Islet of Langerhans (tissue), 1 donor: ENCODE results near the gene SLC6A9.
A peak's percentile ranks its signal among the peaks of the same experiment; 100 is the strongest.

ENCODE experiments used
- FAIRE-seq: peaks from one replicate; lab custom pipeline; 2011; peaks lifted over from hg19 to GRCh38; lab: Jason Lieb, UNC

The SLC6A9 gene

GRCh38 chr1:44029260-44029910 is 1.9 kb downstream of the SLC6A9 start:
- no peak for FAIRE-seq

GRCh38 chr1:44027320-44027719 is 3.9 kb downstream of the SLC6A9 start:
- no peak for FAIRE-seq

GRCh38 chr1:44025816-44026215 is 5.4 kb downstream of the SLC6A9 start:
- FAIRE-seq: no peak

- no peak for FAIRE-seq
Measured at GRCh38 chr1:44024903-44025525, 6.2 kb downstream of the SLC6A9 start.

- no peak for FAIRE-seq
Measured at GRCh38 chr1:44024031-44024902, 7.0 kb downstream of the SLC6A9 start.

GRCh38 chr1:44021581-44022321 is 9.5 kb downstream of the SLC6A9 start:
- FAIRE-seq: no peak

- FAIRE-seq: no peak
Measured at GRCh38 chr1:44021156-44021555, 10.1 kb downstream of the SLC6A9 start.

- no peak for FAIRE-seq
Measured at GRCh38 chr1:44020464-44020863, 10.8 kb downstream of the SLC6A9 start.

- FAIRE-seq: no peak
Measured at GRCh38 chr1:44019466-44019948, 11.8 kb downstream of the SLC6A9 start.

- no peak for FAIRE-seq
Measured at GRCh38 chr1:44016890-44017400, 14.3 kb downstream of the SLC6A9 start.

GRCh38 chr1:44016041-44016889 is 15.0 kb downstream of the SLC6A9 start:
- no peak for FAIRE-seq

- FAIRE-seq: no peak
Measured at GRCh38 chr1:44015206-44015605, 16.1 kb downstream of the SLC6A9 start.

- no peak for FAIRE-seq
Measured at GRCh38 chr1:44014365-44015104, 16.7 kb downstream of the SLC6A9 start.

GRCh38 chr1:44013949-44014348 is 17.3 kb downstream of the SLC6A9 start:
- no peak for FAIRE-seq

GRCh38 chr1:44012941-44013609 is 18.2 kb downstream of the SLC6A9 start:
- peak; percentile 17 for FAIRE-seq

- FAIRE-seq: no peak
Measured at GRCh38 chr1:44012404-44012803, 18.9 kb downstream of the SLC6A9 start.

GRCh38 chr1:44010935-44011471 is 20.3 kb downstream of the SLC6A9 start:
- FAIRE-seq: no peak

- FAIRE-seq: no peak
Measured at GRCh38 chr1:44008259-44008658, 23.0 kb downstream of the SLC6A9 start.

GRCh38 chr1:44002606-44003157 is 28.6 kb downstream of the SLC6A9 start:
- no peak for FAIRE-seq
